Measurements from ENCODE around the gene KCNMA1. TPM values are rescaled to one million over a fixed set of nuclear protein-coding genes. Genes with fewer than 3 reads are reported as not detected.

KCNMA1 gene
- total and polyA plus RNA-seq, 7 experiments from 2014 or later = 0.42 TPM; not detected in 6

DNA sequence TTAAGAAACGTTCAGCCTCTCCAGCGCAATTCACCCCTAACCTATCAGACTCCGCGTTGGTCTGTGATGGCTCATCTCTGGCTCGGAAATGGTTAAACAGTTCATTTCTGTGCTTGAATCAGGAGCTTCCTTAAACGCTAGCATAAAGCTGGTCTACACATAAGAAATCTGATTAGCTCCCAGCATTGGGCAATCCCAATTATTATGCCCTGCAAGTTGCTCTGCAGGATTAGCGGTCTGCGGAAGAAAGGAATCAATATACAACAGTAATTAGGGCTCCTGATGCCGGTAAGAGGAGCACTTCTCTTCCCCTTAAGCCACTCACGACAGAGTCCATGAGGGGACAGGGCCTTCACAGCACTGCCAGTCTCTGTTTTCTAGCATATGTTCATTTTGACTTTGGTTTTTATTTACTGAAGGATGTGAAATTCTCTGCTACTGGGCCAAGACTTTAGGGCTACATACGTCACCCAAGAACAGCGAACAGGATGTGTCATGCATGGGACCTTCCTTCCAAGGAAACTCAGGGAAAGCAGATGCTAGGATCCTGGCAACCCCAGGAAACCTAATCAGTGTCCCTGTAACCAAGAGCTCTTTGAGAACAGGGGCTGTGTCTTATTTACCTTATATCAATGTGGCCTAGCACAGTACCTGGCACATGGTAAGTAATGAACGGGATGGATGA, 324.4 kb downstream of the KCNMA1 start:
- POLR2A ChIA-PET = no interaction called here
- H3K4me3 Mint-ChIP-seq = no peak overlapping the region

GRCh38 chr10:77311186-77311585, 326.4 kb downstream of the KCNMA1 start:
- ATAC-seq = no peak
- ChIA-PET CTCF (no interaction called here), POLR2A (no interaction called here)
- peaks cover 0 to 13% (median 4%) of the 10 kb centered on the region in 5 donors for H3K27me3 Mint-ChIP-seq
- Histone ChIP-seq H3K4me1 (ENCODE audit: control insufficient read depth in 2 of 2, insufficient read depth in 2 of 2, low read length in 2 of 2) (no peaks in the 10 kb centered on the region), H3K27ac (ENCODE audit: low read depth, low read length) (no peak overlapping the region), H3K4me3 (ENCODE audit: low read length) (no peak overlapping the region), H3K36me3 (ENCODE audit: control insufficient read depth in 2 of 3, insufficient read depth in 3 of 3, low read length in 3 of 3) (no peaks in the 10 kb centered on the region), H3K9me3 (ENCODE audit: control insufficient read depth in 2 of 3, low read length in 3 of 3) (no peaks in the 10 kb centered on the region), H3K27me3 (ENCODE audit: control insufficient read depth in 2 of 2, insufficient read depth in 2 of 2, low read length in 2 of 2) (no peaks in the 10 kb centered on the region)
- intact Hi-C loops (cut with micrococcal nuclease) = no loop called here
- no peaks in the 10 kb centered on the region for H3K36me3 Mint-ChIP-seq
- no peak overlapping the region for H3K4me3 Mint-ChIP-seq
- peaks cover 0 to 4% (median 0%) of the 10 kb centered on the region in 11 donors for H3K9me3 Mint-ChIP-seq
- no peaks in the 10 kb centered on the region for H3K4me1 Mint-ChIP-seq
- DNase-seq = no peak
- H3K27ac Mint-ChIP-seq = no peak overlapping the region

More for the DNA sequence above, 324.4 kb downstream of the KCNMA1 start:
- H3K27ac Mint-ChIP-seq = no peak overlapping the region
- H3K27me3 ChIP-seq (ENCODE audit: control insufficient read depth in 2 of 2, insufficient read depth in 2 of 2, low read length in 2 of 2) = no peaks in the 10 kb centered on the region
- H3K36me3 ChIP-seq (ENCODE audit: control insufficient read depth in 2 of 3, insufficient read depth in 3 of 3, low read length in 3 of 3) = no peaks in the 10 kb centered on the region
- no peaks in the 10 kb centered on the region for H3K4me1 ChIP-seq (ENCODE audit: control insufficient read depth in 2 of 2, insufficient read depth in 2 of 2, low read length in 2 of 2)
- H3K9me3 ChIP-seq (ENCODE audit: control insufficient read depth in 2 of 3, low read length in 3 of 3) = no peaks in the 10 kb centered on the region
- ATAC-seq = no peak
- H3K36me3 Mint-ChIP-seq = no peaks in the 10 kb centered on the region
- CTCF ChIA-PET = no interaction called here
- no peak for DNase-seq
- no peak overlapping the region for H3K27ac ChIP-seq (ENCODE audit: low read depth, low read length)
- H3K9me3 Mint-ChIP-seq = peaks cover 0 to 5% (median 0%) of the 10 kb centered on the region in 11 donors
- intact Hi-C loops (cut with micrococcal nuclease) = no loop called here
- H3K4me1 Mint-ChIP-seq = no peaks in the 10 kb centered on the region
- H3K4me3 ChIP-seq (ENCODE audit: low read length) = no peak overlapping the region
- H3K27me3 Mint-ChIP-seq = peaks cover 0 to 13% (median 4%) of the 10 kb centered on the region in 5 donors

DNA sequence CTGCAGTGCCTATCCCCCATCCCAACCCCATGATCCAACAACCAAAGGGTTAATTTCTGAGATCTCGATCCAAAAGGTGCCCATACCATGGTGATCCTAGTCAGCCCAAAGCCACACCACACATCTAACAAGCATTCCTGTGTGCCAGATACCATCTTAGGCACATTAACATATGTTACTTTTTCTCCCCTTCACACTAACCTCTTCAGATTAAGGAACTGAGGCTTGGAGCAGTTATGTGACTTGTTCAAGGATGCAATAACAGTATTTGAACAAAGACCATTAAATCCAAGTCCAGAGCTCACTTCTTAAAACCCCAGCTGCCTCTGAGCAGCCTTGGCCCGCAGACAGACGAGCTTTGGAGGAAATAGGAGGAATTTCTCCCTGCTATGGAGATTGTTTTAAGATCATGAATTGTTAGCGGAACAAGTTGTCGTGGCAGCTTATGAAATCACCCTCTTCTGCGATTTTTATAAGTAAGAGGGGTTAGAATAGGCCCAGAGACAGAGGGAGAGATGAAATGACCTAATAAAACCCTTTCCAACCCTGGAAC, 327.2 kb downstream of the KCNMA1 start:
- H3K4me3 Mint-ChIP-seq = no peak overlapping the region
- Histone ChIP-seq H3K27ac (ENCODE audit: low read depth, low read length) (no peak overlapping the region), H3K4me1 (ENCODE audit: control insufficient read depth in 2 of 2, insufficient read depth in 2 of 2, low read length in 2 of 2) (no peaks in the 10 kb centered on the region), H3K9me3 (ENCODE audit: control insufficient read depth in 2 of 3, low read length in 3 of 3) (no peaks in the 10 kb centered on the region), H3K4me3 (ENCODE audit: low read length) (no peak overlapping the region), H3K27me3 (ENCODE audit: control insufficient read depth in 2 of 2, insufficient read depth in 2 of 2, low read length in 2 of 2) (no peaks in the 10 kb centered on the region), H3K36me3 (ENCODE audit: control insufficient read depth in 2 of 3, insufficient read depth in 3 of 3, low read length in 3 of 3) (no peaks in the 10 kb centered on the region)
- ATAC-seq (no peak), DNase-seq (no peak)
- H3K27me3 Mint-ChIP-seq = peaks cover 0 to 13% (median 4%) of the 10 kb centered on the region in 5 donors
- H3K36me3 Mint-ChIP-seq = no peaks in the 10 kb centered on the region
- peaks cover 0 to 4% (median 0%) of the 10 kb centered on the region in 11 donors for H3K9me3 Mint-ChIP-seq
- POLR2A ChIA-PET = no interaction called here
- CTCF ChIA-PET = no interaction called here
- intact Hi-C loops (cut with micrococcal nuclease) = no loop called here
- H3K4me1 Mint-ChIP-seq = no peaks in the 10 kb centered on the region
- H3K27ac Mint-ChIP-seq = no peak overlapping the region

GRCh38 chr10:77309509-77309908, 328.1 kb downstream of the KCNMA1 start:
- DNase-seq = no peak
- H3K27me3 Mint-ChIP-seq = peaks cover 0 to 18% (median 6%) of the 10 kb centered on the region in 5 donors
- Histone ChIP-seq H3K36me3 (ENCODE audit: control insufficient read depth in 2 of 3, insufficient read depth in 3 of 3, low read length in 3 of 3) (no peaks in the 10 kb centered on the region), H3K27me3 (ENCODE audit: control insufficient read depth in 2 of 2, insufficient read depth in 2 of 2, low read length in 2 of 2) (no peaks in the 10 kb centered on the region), H3K9me3 (ENCODE audit: control insufficient read depth in 2 of 3, low read length in 3 of 3) (no peaks in the 10 kb centered on the region), H3K27ac (ENCODE audit: low read depth, low read length) (no peak overlapping the region), H3K4me3 (ENCODE audit: low read length) (no peak overlapping the region), H3K4me1 (ENCODE audit: control insufficient read depth in 2 of 2, insufficient read depth in 2 of 2, low read length in 2 of 2) (no peaks in the 10 kb centered on the region)
- intact Hi-C loops (cut with micrococcal nuclease) = no loop called here
- no peak for ATAC-seq
- ChIA-PET CTCF (no interaction called here), POLR2A (no interaction called here)
- H3K36me3 Mint-ChIP-seq = no peaks in the 10 kb centered on the region
- H3K27ac Mint-ChIP-seq = no peak overlapping the region
- peaks cover 0 to 4% (median 0%) of the 10 kb centered on the region in 11 donors for H3K9me3 Mint-ChIP-seq
- no peaks in the 10 kb centered on the region for H3K4me1 Mint-ChIP-seq
- H3K4me3 Mint-ChIP-seq = no peak overlapping the region

DNA sequence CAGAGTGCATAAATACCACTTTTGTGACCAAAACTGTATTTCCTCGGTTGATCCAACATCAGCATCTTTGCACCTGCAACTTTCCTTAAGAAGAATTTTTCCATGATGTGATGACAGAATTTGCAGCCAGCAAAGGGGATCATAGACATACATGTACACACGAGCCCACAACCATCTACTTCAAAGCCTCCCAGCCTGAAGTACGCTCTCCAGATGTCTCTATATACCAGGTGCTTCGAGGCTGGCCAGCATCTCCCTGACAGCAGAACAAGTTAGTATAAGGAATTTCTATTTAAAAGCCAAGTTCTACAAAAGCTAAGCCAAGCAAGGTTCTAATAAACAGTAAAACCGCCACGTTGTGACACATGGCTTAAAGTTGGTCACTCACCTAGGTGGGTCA, 328.5 kb downstream of the KCNMA1 start:
- Histone ChIP-seq H3K36me3 (ENCODE audit: control insufficient read depth in 2 of 3, insufficient read depth in 3 of 3, low read length in 3 of 3) (no peaks in the 10 kb centered on the region), H3K4me1 (ENCODE audit: control insufficient read depth in 2 of 2, insufficient read depth in 2 of 2, low read length in 2 of 2) (no peaks in the 10 kb centered on the region), H3K27ac (ENCODE audit: low read depth, low read length) (no peak overlapping the region), H3K27me3 (ENCODE audit: control insufficient read depth in 2 of 2, insufficient read depth in 2 of 2, low read length in 2 of 2) (no peaks in the 10 kb centered on the region), H3K4me3 (ENCODE audit: low read length) (no peak overlapping the region), H3K9me3 (ENCODE audit: control insufficient read depth in 2 of 3, low read length in 3 of 3) (no peaks in the 10 kb centered on the region)
- no peak overlapping the region for H3K27ac Mint-ChIP-seq
- H3K4me1 Mint-ChIP-seq = no peaks in the 10 kb centered on the region
- DNase-seq = no peak
- intact Hi-C loops (cut with micrococcal nuclease) = no loop called here
- POLR2A ChIA-PET = no interaction called here
- no peak for ATAC-seq
- peaks cover 0 to 19% (median 6%) of the 10 kb centered on the region in 5 donors for H3K27me3 Mint-ChIP-seq
- no peaks in the 10 kb centered on the region for H3K36me3 Mint-ChIP-seq
- peaks cover 0 to 4% (median 0%) of the 10 kb centered on the region in 11 donors for H3K9me3 Mint-ChIP-seq
- CTCF ChIA-PET = no interaction called here
- H3K4me3 Mint-ChIP-seq = no peak overlapping the region

DNA sequence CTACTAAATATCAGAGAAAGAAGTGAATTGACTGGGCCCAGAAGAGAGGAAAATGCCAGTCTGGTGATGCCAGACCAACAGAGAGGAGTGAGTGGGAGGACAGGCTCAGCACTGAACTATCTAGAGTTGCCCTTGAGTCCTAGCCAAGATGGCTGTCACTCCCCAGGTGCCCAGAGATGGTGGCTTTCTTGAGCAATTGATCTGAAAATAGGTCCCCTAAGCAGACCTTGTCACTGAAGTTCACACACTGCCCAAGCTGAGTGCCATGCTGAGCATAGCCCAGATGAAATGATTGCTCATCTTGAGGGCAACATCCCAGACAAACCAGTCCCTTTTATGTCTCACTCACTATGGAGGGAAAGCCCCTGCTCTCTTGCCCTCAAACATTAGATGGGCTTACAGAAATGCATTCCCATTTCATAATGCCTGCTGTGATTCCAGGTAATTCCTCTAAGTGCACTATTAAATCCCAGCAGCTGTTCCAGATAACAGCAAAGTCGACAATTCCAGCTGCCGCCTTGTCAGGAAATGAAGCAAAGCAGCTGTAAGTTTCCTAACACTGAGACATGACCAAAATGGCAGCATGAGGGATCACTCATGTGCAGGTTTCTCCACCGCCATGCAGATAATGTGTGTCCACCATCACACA, 329.4 kb downstream of the KCNMA1 start:
- no peak for ATAC-seq
- Mint-ChIP-seq H3K4me1 (no peaks in the 10 kb centered on the region), H3K4me3 (no peak overlapping the region), H3K9me3 (peaks cover 0 to 8% (median 0%) of the 10 kb centered on the region in 11 donors), H3K27me3 (peaks cover 0 to 25% (median 12%) of the 10 kb centered on the region in 5 donors), H3K36me3 (no peaks in the 10 kb centered on the region), H3K27ac (no peak overlapping the region)
- peaks cover 0 to under 1% (median 0%) of the 10 kb centered on the region in 3 experiments for H3K9me3 ChIP-seq (ENCODE audit: control insufficient read depth in 2 of 3, low read length in 3 of 3)
- H3K27ac ChIP-seq (ENCODE audit: low read depth, low read length) = no peak overlapping the region
- H3K4me3 ChIP-seq (ENCODE audit: low read length) = no peak overlapping the region
- intact Hi-C loops (cut with micrococcal nuclease) = no loop called here
- ChIA-PET CTCF (no interaction called here), POLR2A (no interaction called here)
- no peaks in the 10 kb centered on the region for H3K27me3 ChIP-seq (ENCODE audit: control insufficient read depth in 2 of 2, insufficient read depth in 2 of 2, low read length in 2 of 2)
- no peak for DNase-seq
- no peaks in the 10 kb centered on the region for H3K36me3 ChIP-seq (ENCODE audit: control insufficient read depth in 2 of 3, insufficient read depth in 3 of 3, low read length in 3 of 3)
- no peaks in the 10 kb centered on the region for H3K4me1 ChIP-seq (ENCODE audit: control insufficient read depth in 2 of 2, insufficient read depth in 2 of 2, low read length in 2 of 2)

Data from naive thymus-derived CD4-positive, alpha-beta T cell (primary cell).